Inflammatory macrophage (primary cell): ENCODE results near the gene VOPP1.
A peak's percentile ranks its signal among the peaks of the same experiment; 100 is the strongest.

Source experiments
- DNase-seq, 2 donors: peaks; one replicate each; pipeline ENCODE4 v3.0.0-alpha.2; 2020 to 2022

Gene VOPP1

GRCh38 chr7:55431898-55432297 is 140.4 kb downstream of the VOPP1 start:
- no peak for DNase-seq

- no peak for DNase-seq
Measured at GRCh38 chr7:55429835-55430499, 142.3 kb downstream of the VOPP1 start.

GRCh38 chr7:55427800-55428199 is 144.5 kb downstream of the VOPP1 start:
- no peak for DNase-seq

- DNase-seq: no peak
Measured at GRCh38 chr7:55427342-55427741, 145.0 kb downstream of the VOPP1 start.

GRCh38 chr7:55426676-55427075 is 145.6 kb downstream of the VOPP1 start:
- no peak for DNase-seq

- DNase-seq: peak; percentile 17 to 21
Measured at GRCh38 chr7:55425141-55425752, 147.1 kb downstream of the VOPP1 start.

GRCh38 chr7:55423891-55424290 is 148.4 kb downstream of the VOPP1 start:
- no peak for DNase-seq

GRCh38 chr7:55423277-55423711 is 149.0 kb downstream of the VOPP1 start:
- no peak for DNase-seq
